ENCODE results near the gene ZFP2.
"Not testable (repeated sequence)": the region's sequence is repeated elsewhere in the genome, so short reads cannot be mapped to it uniquely, and the experiment has no call there.

The ZFP2 gene

GRCh38 chr5:178861627-178862026 lies 34.1 kb upstream of the ZFP2 start:
- Histone ChIP-seq H3K27me3 (replicated peaks; ENCODE audit: control insufficient read depth, insufficient read depth, low read length) (no peaks in the 10 kb centered on the region), H3K4me3 (replicated peaks; ENCODE audit: low read depth, low read length) (no peak overlapping the region), H3K36me3 (ENCODE audit: control insufficient read depth, insufficient read depth, low read length) (no peaks in the 10 kb centered on the region; the same call in none of the 2 replicates)
- no peak for TF ChIP-seq CTCF (IDR thresholded peaks at IDR 0.05; ENCODE audit: insufficient read depth, low read length, poor library complexity, severe bottlenecking)
- no peak for DNase-seq (ENCODE audit: extremely low read depth, insufficient read length)

- Histone ChIP-seq H3K4me3 (replicated peaks; ENCODE audit: low read depth, low read length) (no peak overlapping the region), H3K27me3 (replicated peaks; ENCODE audit: control insufficient read depth, insufficient read depth, low read length) (no peaks in the 10 kb centered on the region), H3K36me3 (ENCODE audit: control insufficient read depth, insufficient read depth, low read length) (peaks cover 10% of the 10 kb centered on the region)
- no peak for DNase-seq (ENCODE audit: extremely low read depth, insufficient read length)
- TF ChIP-seq CTCF (IDR thresholded peaks at IDR 0.05; ENCODE audit: insufficient read depth, low read length, poor library complexity, severe bottlenecking) = no peak
These were observed 28.8 kb upstream of the ZFP2 start for GRCh38 chr5:178866946-178867345.

GRCh38 chr5:178869577-178869976 lies 26.1 kb upstream of the ZFP2 start:
- H3K4me3 ChIP-seq (replicated peaks; ENCODE audit: low read depth, low read length) = no peak overlapping the region
- DNase-seq (ENCODE audit: extremely low read depth, insufficient read length) = no peak
- peaks cover 10% of the 10 kb centered on the region for H3K36me3 ChIP-seq (ENCODE audit: control insufficient read depth, insufficient read depth, low read length)
- no peak for TF ChIP-seq CTCF (IDR thresholded peaks at IDR 0.05; ENCODE audit: insufficient read depth, low read length, poor library complexity, severe bottlenecking)
- H3K27me3 ChIP-seq (replicated peaks; ENCODE audit: control insufficient read depth, insufficient read depth, low read length) = no peaks in the 10 kb centered on the region

- TF ChIP-seq CTCF (IDR thresholded peaks at IDR 0.05; ENCODE audit: insufficient read depth, low read length, poor library complexity, severe bottlenecking) = no peak
- no peak for DNase-seq (ENCODE audit: extremely low read depth, insufficient read length)
- Histone ChIP-seq H3K36me3 (ENCODE audit: control insufficient read depth, insufficient read depth, low read length) (peaks cover 14% of the 10 kb centered on the region), H3K27me3 (replicated peaks; ENCODE audit: control insufficient read depth, insufficient read depth, low read length) (no peaks in the 10 kb centered on the region), H3K4me3 (replicated peaks; ENCODE audit: low read depth, low read length) (no peak overlapping the region)
These were observed 25.3 kb upstream of the ZFP2 start for GRCh38 chr5:178870411-178870810.

GRCh38 chr5:178872302-178872701 lies 23.4 kb upstream of the ZFP2 start:
- Histone ChIP-seq H3K27me3 (replicated peaks; ENCODE audit: control insufficient read depth, insufficient read depth, low read length) (no peaks in the 10 kb centered on the region), H3K4me3 (replicated peaks; ENCODE audit: low read depth, low read length) (no peak overlapping the region), H3K36me3 (ENCODE audit: control insufficient read depth, insufficient read depth, low read length) (peaks cover 21% of the 10 kb centered on the region)
- no peak for DNase-seq (ENCODE audit: extremely low read depth, insufficient read length)
- no peak for TF ChIP-seq CTCF (IDR thresholded peaks at IDR 0.05; ENCODE audit: insufficient read depth, low read length, poor library complexity, severe bottlenecking)

- not testable (repeated sequence) for DNase-seq (ENCODE audit: extremely low read depth, insufficient read length); H3K4me3 ChIP-seq (replicated peaks; ENCODE audit: low read depth, low read length); H3K27me3 ChIP-seq (replicated peaks; ENCODE audit: control insufficient read depth, insufficient read depth, low read length); H3K36me3 ChIP-seq (ENCODE audit: control insufficient read depth, insufficient read depth, low read length)
These were observed 12.5 kb upstream of the ZFP2 start for GRCh38 chr5:178883115-178883694.

Measured in GM06990 (cell line).